Fibroblast of pulmonary artery (primary cell): Measurements from ENCODE around the gene GOLGA8K.
"Not testable (repeated sequence)": the region's sequence is repeated elsewhere in the genome, so short reads cannot be mapped to it uniquely, and the experiment has no call there.

Experiments
- DNase-seq: peaks from one replicate; pipeline ENCODE4 v3.0.0-alpha.2; 2010; ENCODE audit warnings: low read depth
- H3K4me3 ChIP-seq: replicated peaks from 2 replicates; pipeline ENCODE4 v1.5.1; 2011; ENCODE audit warnings: low read depth, mild to moderate bottlenecking, control low read depth, low read length, moderate library complexity

The GOLGA8K gene

GRCh38 chr15:32365955-32366354, 37.1 kb downstream of the GOLGA8K start:
- not testable (repeated sequence) for DNase-seq, H3K4me3 ChIP-seq

- DNase-seq, H3K4me3 ChIP-seq: not testable (repeated sequence)
These were observed 38.1 kb downstream of the GOLGA8K start for GRCh38 chr15:32364944-32365343.

GRCh38 chr15:32363449-32363848, 39.6 kb downstream of the GOLGA8K start:
- not testable (repeated sequence) for H3K4me3 ChIP-seq, DNase-seq

- H3K4me3 ChIP-seq, DNase-seq: not testable (repeated sequence)
These were observed 41.4 kb downstream of the GOLGA8K start for GRCh38 chr15:32361662-32362061.

GRCh38 chr15:32358462-32358861, 44.6 kb downstream of the GOLGA8K start:
- H3K4me3 ChIP-seq = not testable (repeated sequence)

GRCh38 chr15:32356909-32357308, 46.2 kb downstream of the GOLGA8K start:
- not testable (repeated sequence) for H3K4me3 ChIP-seq, DNase-seq

More at GRCh38 chr15:32358462-32358861, 44.6 kb downstream of the GOLGA8K start:
- not testable (repeated sequence) for DNase-seq

- H3K4me3 ChIP-seq, DNase-seq: not testable (repeated sequence)
These were observed 50.3 kb downstream of the GOLGA8K start for GRCh38 chr15:32352748-32353147.

GRCh38 chr15:32350563-32351220, 52.4 kb downstream of the GOLGA8K start:
- not testable (repeated sequence) for DNase-seq, H3K4me3 ChIP-seq

- H3K4me3 ChIP-seq, DNase-seq: not testable (repeated sequence)
These were observed 56.1 kb downstream of the GOLGA8K start for GRCh38 chr15:32347037-32347436.

- not testable (repeated sequence) for DNase-seq, H3K4me3 ChIP-seq
These were observed 57.0 kb downstream of the GOLGA8K start for GRCh38 chr15:32345978-32346547.

- not testable (repeated sequence) for DNase-seq, H3K4me3 ChIP-seq
These were observed 59.2 kb downstream of the GOLGA8K start for GRCh38 chr15:32343921-32344320.
